ENCODE results near the gene OSBPL3. TPM values are rescaled to one million over a fixed set of nuclear protein-coding genes. Genes with fewer than 3 reads are reported as not detected.

OSBPL3 gene
- total and polyA plus RNA-seq, 4 donors: 0.28 to 3.0 (median 1.1) TPM

GRCh38 chr7:24788075-24788474, 191.9 kb downstream of the OSBPL3 start (continued):
- TF ChIP-seq EGR1 (IDR thresholded peaks at IDR 0.05; ENCODE audit: low read depth in 2 of 2) (no peak), GABPA (IDR thresholded peaks at IDR 0.05 in 1 of 2, conservative IDR thresholded peaks at IDR 0.05 in 1 of 2) (no peak), JUND (IDR thresholded peaks at IDR 0.05) (no peak), MAX (IDR thresholded peaks at IDR 0.05) (no peak), CTCF (IDR thresholded peaks at IDR 0.05; ENCODE audit: low read depth, low read length, missing input control) (no peak)

- Histone ChIP-seq H3K36me3 (ENCODE audit: control insufficient read depth in 4 of 4, insufficient read depth in 3 of 4, low read depth in 1 of 4, low read length in 3 of 4) (no peaks in the 10 kb centered on the region), H3K27me3 (ENCODE audit: control insufficient read depth in 4 of 4, insufficient read depth in 4 of 4, low read length in 3 of 4) (no peaks in the 10 kb centered on the region), H3K4me3 (ENCODE audit: low read depth in 1 of 3, low read length in 3 of 3) (no peak overlapping the region), H3K9ac (ENCODE audit: low read depth in 1 of 2, low read length in 2 of 2) (no peak overlapping the region), H3K4me1 (ENCODE audit: control insufficient read depth in 4 of 4, insufficient read depth in 4 of 4, low read length in 3 of 4) (no peaks in the 10 kb centered on the region), H3K9me3 (ENCODE audit: control insufficient read depth in 4 of 4, low read length in 3 of 4) (no peaks in the 10 kb centered on the region), H3K27ac (ENCODE audit: low read depth in 1 of 2, low read length in 2 of 2) (no peak overlapping the region)
- no peak for DNase-seq (ENCODE audit: low spot score)
- TF ChIP-seq SP1 (IDR thresholded peaks at IDR 0.05): no peak
- TF ChIP-seq CTCF (IDR thresholded peaks at IDR 0.05; ENCODE audit: low read depth, low read length, missing input control): no peak
- no peak for TF ChIP-seq HNF4A (conservative IDR thresholded peaks at IDR 0.05)
- no peak for TF ChIP-seq GABPA (IDR thresholded peaks at IDR 0.05 in 1 of 2, conservative IDR thresholded peaks at IDR 0.05 in 1 of 2)
- no peak for TF ChIP-seq TAF1 (conservative IDR thresholded peaks at IDR 0.05)
- no peak for TF ChIP-seq ZBTB33 (IDR thresholded peaks at IDR 0.05)
- no peak for TF ChIP-seq RXRA (IDR thresholded peaks at IDR 0.05)
- no peak for TF ChIP-seq RAD21 (IDR thresholded peaks at IDR 0.05)
- TF ChIP-seq REST (IDR thresholded peaks at IDR 0.05): no peak
- no peak for TF ChIP-seq YY1 (IDR thresholded peaks at IDR 0.05)
- TF ChIP-seq EGR1 (IDR thresholded peaks at IDR 0.05; ENCODE audit: low read depth in 2 of 2): no peak
- no peak for TF ChIP-seq FOXA1 (IDR thresholded peaks at IDR 0.05)
- no peak for TF ChIP-seq ATF3 (IDR thresholded peaks at IDR 0.05)
- TF ChIP-seq FOXA2 (IDR thresholded peaks at IDR 0.05): no peak
- TF ChIP-seq NR2F2 (IDR thresholded peaks at IDR 0.05): no peak
- 72% methylated on average over 5 of the region's 5 CpGs for WGBS
These were observed 193.0 kb downstream of the OSBPL3 start for GRCh38 chr7:24786941-24787340.

All from liver (tissue), 9 donors.